ENCODE results near the gene IL16.

GRCh38 chr15:81294516-81294880 is 97.8 kb downstream of the IL16 start:
- TF ChIP-seq, protein P1, sequence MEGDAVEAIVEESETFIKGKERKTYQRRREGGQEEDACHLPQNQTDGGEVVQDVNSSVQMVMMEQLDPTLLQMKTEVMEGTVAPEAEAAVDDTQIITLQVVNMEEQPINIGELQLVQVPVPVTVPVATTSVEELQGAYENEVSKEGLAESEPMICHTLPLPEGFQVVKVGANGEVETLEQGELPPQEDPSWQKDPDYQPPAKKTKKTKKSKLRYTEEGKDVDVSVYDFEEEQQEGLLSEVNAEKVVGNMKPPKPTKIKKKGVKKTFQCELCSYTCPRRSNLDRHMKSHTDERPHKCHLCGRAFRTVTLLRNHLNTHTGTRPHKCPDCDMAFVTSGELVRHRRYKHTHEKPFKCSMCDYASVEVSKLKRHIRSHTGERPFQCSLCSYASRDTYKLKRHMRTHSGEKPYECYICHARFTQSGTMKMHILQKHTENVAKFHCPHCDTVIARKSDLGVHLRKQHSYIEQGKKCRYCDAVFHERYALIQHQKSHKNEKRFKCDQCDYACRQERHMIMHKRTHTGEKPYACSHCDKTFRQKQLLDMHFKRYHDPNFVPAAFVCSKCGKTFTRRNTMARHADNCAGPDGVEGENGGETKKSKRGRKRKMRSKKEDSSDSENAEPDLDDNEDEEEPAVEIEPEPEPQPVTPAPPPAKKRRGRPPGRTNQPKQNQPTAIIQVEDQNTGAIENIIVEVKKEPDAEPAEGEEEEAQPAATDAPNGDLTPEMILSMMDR (IDR thresholded peaks at IDR 0.05; ENCODE audit: insufficient read depth, low read length, poor library complexity, severe bottlenecking): peak; percentile 28
- no peak for TF ChIP-seq EZH2phosphoT487 (conservative IDR thresholded peaks at IDR 0.05; ENCODE audit: low read length)

Data from SU-DHL-6 (cell line).